Smooth muscle cell (in vitro differentiated cells): Measurements from ENCODE around the gene CLCN4. TPM values are rescaled to one million over a fixed set of nuclear protein-coding genes. Genes with fewer than 3 reads are reported as not detected.

Experiments
- DNase-seq: peaks from one replicate; lab custom pipeline; 2025; ENCODE audit not compliant: unreplicated experiment; lab: John Stamatoyannopoulos, UW
- H2AFZ ChIP-seq: fragments of 200-600 bp; sonication (generic); 2 replicates; pipeline ENCODE4 v1.6.0; 2016; ENCODE audit warnings: antibody characterized with exemption, low read depth, mild to moderate bottlenecking
- H3F3A ChIP-seq: fragments of 200-600 bp; sonication (generic); 2 replicates; pipeline ENCODE4 v1.6.0; 2017; ENCODE audit warnings: antibody characterized with exemption, low read depth
- H3K27ac ChIP-seq: fragments of 200-600 bp; sonication (generic); 2 replicates; pipeline ENCODE4 v1.5.1; 2016; ENCODE audit warnings: low read depth, mild to moderate bottlenecking
- H3K27me3 ChIP-seq: fragments of 200-600 bp; sonication (generic); 2 replicates; pipeline ENCODE4 v1.6.1; 2016; ENCODE audit warnings: low read depth, mild to moderate bottlenecking
- H3K36me3 ChIP-seq: fragments of 200-600 bp; sonication (generic); 2 replicates; pipeline ENCODE4 v1.5.1; 2016; ENCODE audit warnings: low read depth
- H3K4me1 ChIP-seq: fragments of 200-600 bp; sonication (generic); 2 replicates; pipeline ENCODE4 v1.5.1; 2016; ENCODE audit warnings: low read depth
- H3K4me2 ChIP-seq: fragments of 200-600 bp; sonication (generic); 2 replicates; pipeline ENCODE4 v1.6.0; 2016; ENCODE audit warnings: mild to moderate bottlenecking
- H3K4me3 ChIP-seq: fragments of 200-600 bp; sonication (generic); 2 replicates; pipeline ENCODE4 v1.5.1; 2016; ENCODE audit warnings: mild to moderate bottlenecking
- H3K79me2 ChIP-seq: fragments of 200-600 bp; sonication (generic); 2 replicates; pipeline ENCODE4 v1.6.0; 2016; ENCODE audit warnings: low read depth, mild to moderate bottlenecking
- H3K9ac ChIP-seq: fragments of 200-600 bp; sonication (generic); 2 replicates; pipeline ENCODE4 v1.6.0; 2016; ENCODE audit warnings: low read depth
- H3K9me3 ChIP-seq: fragments of 200-600 bp; sonication (generic); replicated peaks from 2 replicates; pipeline ENCODE4 v1.5.1; 2016; ENCODE audit warnings: low read depth
- H4K20me1 ChIP-seq: fragments of 200-600 bp; sonication (generic); 2 replicates; pipeline ENCODE4 v1.6.0; 2016; ENCODE audit warnings: low read depth
- CTCF ChIP-seq: fragments of 200-600 bp; sonication (generic); IDR thresholded peaks from 2 replicates; pipeline ENCODE4 v1.5.1; 2017; ENCODE audit warnings: borderline replicate concordance, mild to moderate bottlenecking, antibody characterized with exemption; ENCODE audit not compliant: insufficient read depth, poor library complexity, severe bottlenecking
- WGBS: methylation state at CpG from one replicate; pipeline ENCODE4 v1.1.7; 2016; ENCODE audit warnings: low lambda C conversion rate; 5-methylcytosine and 5-hydroxymethylcytosine counted together
- polyA plus RNA-seq: library from polyadenylated mRNA; unstranded; fragments of >200 nt; fragmentation: Nextera tagmentation; extraction: Ambion mirVana; gene quantifications from 2 replicates; pipeline ENCODE4 v1.2.1, GENCODE V29; 2016
- total RNA-seq: library from RNA; depleted of rRNA; stranded (reverse); fragments of >200 nt; gene quantifications from 2 replicates; pipeline ENCODE4 v1.2.3, GENCODE V29; 2014

CLCN4 gene
- total and polyA plus RNA-seq, 2 experiments from 2014 or later = 2.5 to 3.1 TPM

GRCh38 chrX:10173331-10173900 is 16.6 kb downstream of the CLCN4 start:
- no peaks in the 10 kb centered on the region for H3K9me3 ChIP-seq
- no peak overlapping the region for H2AFZ ChIP-seq
- no peaks in the 10 kb centered on the region for H4K20me1 ChIP-seq
- 57% methylated on average over 18 of the region's 19 CpGs for WGBS
- H3K36me3 ChIP-seq = no peaks in the 10 kb centered on the region
- H3K27me3 ChIP-seq = no peaks in the 10 kb centered on the region
- H3F3A ChIP-seq = no peaks in the 10 kb centered on the region
- H3K9ac ChIP-seq = peak overlapping the region; percentile 77
- DNase-seq = no peak
- H3K27ac ChIP-seq = peak overlapping the region; percentile 89
- H3K4me2 ChIP-seq = peak overlapping the region; percentile 64
- no peaks in the 10 kb centered on the region for H3K4me1 ChIP-seq
- H3K4me3 ChIP-seq = no peak overlapping the region
- H3K79me2 ChIP-seq = no peaks in the 10 kb centered on the region
- no peak for TF ChIP-seq CTCF

GRCh38 chrX:10174051-10174450 is 17.3 kb downstream of the CLCN4 start:
- Histone ChIP-seq H4K20me1 (no peaks in the 10 kb centered on the region), H3K27ac (peak overlapping the region; percentile 89), H2AFZ (no peak overlapping the region), H3K36me3 (no peaks in the 10 kb centered on the region), H3K4me3 (no peak overlapping the region), H3K27me3 (no peaks in the 10 kb centered on the region), H3K9me3 (no peaks in the 10 kb centered on the region), H3K9ac (peak overlapping the region; percentile 61), H3K79me2 (no peaks in the 10 kb centered on the region), H3F3A (no peaks in the 10 kb centered on the region), H3K4me2 (peak overlapping the region; percentile 64), H3K4me1 (no peaks in the 10 kb centered on the region)
- 80% methylated on average over 9 of the region's 9 CpGs for WGBS
- no peak for DNase-seq
- no peak for TF ChIP-seq CTCF

- Histone ChIP-seq H3K9ac (no peak overlapping the region), H3K27me3 (no peaks in the 10 kb centered on the region), H3K9me3 (no peaks in the 10 kb centered on the region), H3K36me3 (no peaks in the 10 kb centered on the region), H3K4me3 (no peak overlapping the region), H3K27ac (peak overlapping the region; percentile 89), H3K4me1 (no peaks in the 10 kb centered on the region), H3K4me2 (peak overlapping the region; percentile 29), H3F3A (no peaks in the 10 kb centered on the region), H2AFZ (no peak overlapping the region), H4K20me1 (no peaks in the 10 kb centered on the region), H3K79me2 (no peaks in the 10 kb centered on the region)
- DNase-seq = no peak
- TF ChIP-seq CTCF = no peak
- 57% methylated on average over 7 of the region's 7 CpGs for WGBS
Measured at GRCh38 chrX:10174810-10175209, 18.0 kb downstream of the CLCN4 start.

- Histone ChIP-seq H3K9ac (no peak overlapping the region), H3K36me3 (no peaks in the 10 kb centered on the region), H3F3A (no peaks in the 10 kb centered on the region), H3K9me3 (no peaks in the 10 kb centered on the region), H3K4me1 (no peaks in the 10 kb centered on the region), H3K27me3 (no peaks in the 10 kb centered on the region), H4K20me1 (no peaks in the 10 kb centered on the region), H2AFZ (no peak overlapping the region), H3K79me2 (no peaks in the 10 kb centered on the region), H3K27ac (peak overlapping the region; percentile 89), H3K4me3 (no peak overlapping the region), H3K4me2 (peak overlapping the region; percentile 29)
- TF ChIP-seq CTCF = no peak
- 57% methylated on average over 8 of the region's 8 CpGs for WGBS
- DNase-seq = no peak
Measured at GRCh38 chrX:10175319-10175871, 18.6 kb downstream of the CLCN4 start.
